H1 (cell line): ENCODE results near the gene OBSCN. TPM values are rescaled to one million over a fixed set of nuclear protein-coding genes. Genes with fewer than 3 reads are reported as not detected.

Experiments
- CTCF ChIA-PET: fragments of 300-600 bp; sonication (Branson Sonifier 250); formaldehyde crosslinking; loops from one replicate; lab custom pipeline; 2021; ENCODE audit not compliant: partially characterized antibody; lab: Charles Lee
- POLR2A ChIA-PET: fragments of 300-600 bp; sonication (Branson Sonifier 250); formaldehyde crosslinking; loops from one replicate; lab custom pipeline; 2021; ENCODE audit warnings: inconsistent platforms; ENCODE audit not compliant: partially characterized antibody; lab: Charles Lee
- DNase-seq, 2 experiments: peaks; one replicate each; pipeline versions ENCODE4 v3.0.0 to v3.0.0-alpha.2; 2010 to 2022; ENCODE audit warnings: low spot score in 2 of 2, low read depth in 1 of 2, mixed read lengths in 1 of 2
- FAIRE-seq: peaks from 2 replicates; lab custom pipeline; 2011; peaks lifted over from hg19 to GRCh38; lab: Jason Lieb, UNC
- H2AFZ ChIP-seq: 2 replicates; pipeline ENCODE4 v1.8.1; 2012; ENCODE audit warnings: low read length, inconsistent platforms
- H2AK5ac ChIP-seq: 2 replicates; pipeline ENCODE4 v1.6.1; 2013; ENCODE audit warnings: low read depth, low read length
- H2BK120ac ChIP-seq: replicated peaks from 2 replicates; pipeline ENCODE3; 2013; ENCODE audit warnings: low read depth, low read length, inconsistent platforms
- H2BK12ac ChIP-seq: 2 replicates; pipeline ENCODE4 v1.6.1; 2013; ENCODE audit warnings: low read depth, low read length
- H2BK15ac ChIP-seq: 2 replicates; pipeline ENCODE4 v1.6.1; 2013; ENCODE audit warnings: low read length
- H2BK20ac ChIP-seq: 2 replicates; pipeline ENCODE4 v1.6.1; 2013; ENCODE audit warnings: low read length
- H2BK5ac ChIP-seq: 2 replicates; pipeline ENCODE4 v1.6.1; 2013; ENCODE audit warnings: low read depth, low read length
- H3K14ac ChIP-seq: 2 replicates; pipeline ENCODE4 v1.6.1; 2013; ENCODE audit warnings: inconsistent platforms; ENCODE audit not compliant: insufficient read length
- H3K18ac ChIP-seq: 2 replicates; pipeline ENCODE4 v1.6.1; 2013; ENCODE audit warnings: low read length; ENCODE audit errors: extremely low read depth
- H3K23ac ChIP-seq: 2 replicates; pipeline ENCODE4 v1.6.1; 2013; ENCODE audit warnings: inconsistent platforms; ENCODE audit not compliant: insufficient read length
- H3K23me2 ChIP-seq: 2 replicates; pipeline ENCODE4 v1.6.1; 2013; ENCODE audit warnings: low read depth, low read length
- H3K27ac ChIP-seq: 2 replicates; pipeline ENCODE4 v1.6.1; 2011; ENCODE audit warnings: low read depth, low read length, inconsistent platforms
- H3K27me3 ChIP-seq, 4 experiments: replicated peaks in 1 of 4; 1 replicate in 1 of 4; 2 replicates in 3 of 4; pipeline versions ENCODE4 v1.6.1 to v1.8.1; 2011 to 2013; ENCODE audit warnings: low read length in 3 of 4, mild to moderate bottlenecking in 3 of 4, inconsistent platforms in 2 of 4, mixed read lengths in 2 of 4, moderate library complexity in 1 of 4; ENCODE audit not compliant: control insufficient read depth in 3 of 4, insufficient read depth in 3 of 4; ENCODE audit errors: extremely low read depth in 1 of 4
- H3K36me3 ChIP-seq, 4 experiments: 2 replicates each; pipeline versions ENCODE4 v1.6.1 to v1.8.1; 2011 to 2013; ENCODE audit warnings: mild to moderate bottlenecking in 4 of 4, low read length in 3 of 4, moderate library complexity in 2 of 4, control low read depth in 1 of 4, inconsistent platforms in 1 of 4; ENCODE audit not compliant: insufficient read depth in 4 of 4, control insufficient read depth in 2 of 4
- H3K4ac ChIP-seq: replicated peaks from 2 replicates; pipeline ENCODE3; 2013; ENCODE audit warnings: low read length, low read depth, mixed read lengths, inconsistent platforms; ENCODE audit not compliant: insufficient read length
- H3K4me1 ChIP-seq, 4 experiments: replicated peaks in 1 of 4; 1 replicate in 1 of 4; 2 replicates in 3 of 4; pipeline versions ENCODE4 v1.6.1 to v1.8.1; 2011 to 2013; ENCODE audit warnings: low read length in 3 of 4, inconsistent platforms in 2 of 4, mixed read lengths in 1 of 4; ENCODE audit not compliant: insufficient read depth in 4 of 4, control insufficient read depth in 3 of 4
- H3K4me2 ChIP-seq, 2 experiments: 2 replicates each; pipeline versions ENCODE4 v1.6.1 to v1.8.1; 2011 to 2013; ENCODE audit warnings: low read depth in 2 of 2, low read length in 2 of 2, control low read depth in 1 of 2, inconsistent platforms in 1 of 2, mild to moderate bottlenecking in 1 of 2; ENCODE audit not compliant: insufficient read depth in 1 of 2
- H3K4me3 ChIP-seq, 4 experiments: fragments of 200-600, 300-600 bp in 1 of 4; sonication (generic), shearing (Covaris generic), sonication (Bioruptor Twin) in 1 of 4; 2 replicates each; pipeline versions ENCODE4 v1.5.1 to v1.8.1; 2011 to 2016; ENCODE audit warnings: low read length in 4 of 4, low read depth in 3 of 4, control low read depth in 2 of 4, inconsistent platforms in 2 of 4, mild to moderate bottlenecking in 2 of 4, mixed read lengths in 1 of 4, moderate library complexity in 1 of 4; ENCODE audit not compliant: insufficient read depth in 2 of 4; ENCODE audit errors: extremely low read depth in 1 of 4
- H3K56ac ChIP-seq: replicated peaks from 2 replicates; pipeline ENCODE3; 2013; ENCODE audit warnings: low read depth, mild to moderate bottlenecking, mixed read lengths, low read length, inconsistent platforms; ENCODE audit not compliant: insufficient read length
- H3K79me1 ChIP-seq: 2 replicates; pipeline ENCODE4 v1.6.1; 2013; ENCODE audit warnings: low read depth, low read length, control low read depth
- H3K79me2 ChIP-seq, 2 experiments: 2 replicates each; pipeline versions ENCODE4 v1.6.1 to v1.8.1; 2012 to 2013; ENCODE audit warnings: low read length in 2 of 2, mild to moderate bottlenecking in 2 of 2, inconsistent platforms in 1 of 2; ENCODE audit not compliant: insufficient read depth in 2 of 2, control insufficient read depth in 1 of 2
- H3K9ac ChIP-seq, 4 experiments: replicated peaks in 1 of 4; 1 replicate in 1 of 4; 2 replicates in 3 of 4; pipeline versions ENCODE4 v1.6.1 to v1.8.1; 2011 to 2013; ENCODE audit warnings: low read depth in 3 of 4, low read length in 3 of 4, control low read depth in 2 of 4, mild to moderate bottlenecking in 2 of 4, moderate library complexity in 2 of 4, inconsistent platforms in 1 of 4; ENCODE audit errors: extremely low read depth in 1 of 4
- H3K9me3 ChIP-seq, 2 experiments: 2 replicates each; pipeline versions ENCODE4 v1.6.1 to v1.8.1; 2012 to 2013; ENCODE audit warnings: mild to moderate bottlenecking in 2 of 2, moderate library complexity in 2 of 2, control low read depth in 1 of 2, inconsistent platforms in 1 of 2, low read depth in 1 of 2, low read length in 1 of 2, mixed read lengths in 1 of 2; ENCODE audit not compliant: insufficient read depth in 2 of 2
- H4K20me1 ChIP-seq, 2 experiments: replicated peaks in 1 of 2; 2 replicates each; pipeline versions ENCODE3 to v1.8.1; 2011 to 2013; ENCODE audit warnings: inconsistent platforms in 2 of 2, low read length in 2 of 2, mild to moderate bottlenecking in 1 of 2; ENCODE audit not compliant: insufficient read depth in 2 of 2, control insufficient read depth in 1 of 2
- H4K5ac ChIP-seq: 2 replicates; pipeline ENCODE4 v1.6.1; 2013; ENCODE audit warnings: low read length, low read depth, mixed read lengths, inconsistent platforms; ENCODE audit not compliant: insufficient read length
- H4K8ac ChIP-seq: 2 replicates; pipeline ENCODE4 v1.8.0; 2013; ENCODE audit warnings: mild to moderate bottlenecking, moderate library complexity, low read length, inconsistent platforms; ENCODE audit not compliant: insufficient read depth; ENCODE audit errors: extremely low read depth
- H4K91ac ChIP-seq: replicated peaks from 2 replicates; pipeline ENCODE3; 2013; ENCODE audit warnings: low read length, mixed read lengths, inconsistent platforms; ENCODE audit not compliant: insufficient read length
- ATF3 ChIP-seq: IDR thresholded peaks from 2 replicates; pipeline ENCODE4 v1.6.1; 2011; ENCODE audit warnings: low read depth, mild to moderate bottlenecking, low read length; ENCODE audit not compliant: insufficient read depth
- RBBP5 ChIP-seq: IDR thresholded peaks from 2 replicates; pipeline ENCODE4 v1.7.1; 2012; ENCODE audit warnings: low read depth, mild to moderate bottlenecking, inconsistent platforms, low read length, moderate library complexity, borderline replicate concordance
- RXRA ChIP-seq: IDR thresholded peaks from 2 replicates; pipeline ENCODE4 v1.6.1; 2011; ENCODE audit warnings: low read depth, mild to moderate bottlenecking, low read length, moderate library complexity; ENCODE audit not compliant: insufficient read depth
- TAF7 ChIP-seq: optimal IDR thresholded peaks from 2 replicates; pipeline ENCODE3; 2011; ENCODE audit warnings: low read depth, mild to moderate bottlenecking, inconsistent platforms, low read length, moderate library complexity, borderline replicate concordance
- WGBS, 2 experiments: shearing (Covaris generic) in 1 of 2; methylation state at CpG; one replicate each; pipeline versions ENCODE4 v1.1.6 to v1.1.7; 2013 to 2015; ENCODE audit warnings: low lambda C conversion rate in 2 of 2, mixed read lengths in 2 of 2, inconsistent platforms in 1 of 2, low coverage in 1 of 2, missing lambda C conversion rate in 1 of 2; ENCODE audit not compliant: insufficient replicate concordance in 2 of 2, insufficient coverage in 1 of 2, insufficient read length in 1 of 2; ENCODE audit errors: extremely low coverage in 1 of 2, missing lambda C conversion rate in 1 of 2; 5-methylcytosine and 5-hydroxymethylcytosine counted together
- polyA plus RNA-seq, 7 experiments: library from polyadenylated mRNA; depleted of rRNA in 3 of 7; stranded (reverse) in 5 of 7; unstranded in 2 of 7; fragments of >200 nt in 5 of 7; fragments of 200-250 nt in 2 of 7; gene quantifications; 1 replicate in 5 of 7; 2 replicates in 1 of 7; 4 replicates in 1 of 7; pipeline versions ENCODE4 v1.2.1 to v1.2.3, GENCODE V29; 2011 to 2013; ENCODE audit warnings: missing spikeins in 2 of 7, mixed read lengths in 2 of 7
- total RNA-seq: library from RNA; stranded (reverse); fragmentation: NEBNext Ultra II Directional; extraction: Animal tissue kit (Norgen Biotek cat#: 25700); gene quantifications from 2 replicates; pipeline ENCODE4 v1.2.1, GENCODE V29; 2021

Gene OBSCN
- total and polyA plus RNA-seq, 2 of the 8 experiments (the other 6 are each of a cell fraction or from before 2014, with no cell fraction given) = 7.5 to 28.4 TPM

GRCh38 chr1:228378090-228378872 lies 170.4 kb downstream of the OBSCN start:
- Histone ChIP-seq H2BK15ac (0 out of 2 replicates have a peak overlapping the region, but pooled peaks have one; percentile 72), H3K9ac (peak overlapping the region; percentile 25 to 72 (median 67); a peak in 6 of 7 replicates), H3K18ac (peak overlapping the region; percentile 99), H4K5ac (peak overlapping the region; percentile 22), H3K36me3 (no peaks in the 10 kb centered on the region), H3K27me3 (peaks cover 2 to 26% (median 16%) of the 10 kb centered on the region in 4 experiments; a peak in 6 of 7 replicates), H3K79me2 (no peaks in the 10 kb centered on the region), H3K79me1 (no peaks in the 10 kb centered on the region), H2BK5ac (peak overlapping the region; percentile 85; the same call in 1 of the 2 replicates), H3K56ac (peak overlapping the region; percentile 54), H3K4me1 (peaks cover 0 to 10% (median 5%) of the 10 kb centered on the region in 4 experiments; a peak in 5 of 7 replicates), H3K4me2 (peak overlapping the region; percentile 51 to 96), H3K4me3 (peak overlapping the region; percentile 53 to 74 (median 71)), H2BK20ac (no peak overlapping the region; the same call in 1 of the 2 replicates), H3K23ac (no peak overlapping the region), H4K8ac (peak overlapping the region; percentile 95; the same call in 1 of the 2 replicates), H2AFZ (no peak overlapping the region), H3K9me3 (no peaks in the 10 kb centered on the region), H3K4ac (peak overlapping the region; percentile 81), H3K23me2 (peaks cover 8% of the 10 kb centered on the region; the same call in 1 of the 2 replicates), H2BK120ac (no peak overlapping the region), H3K14ac (no peak overlapping the region), H4K91ac (peak overlapping the region; percentile 95), H2BK12ac (0 out of 2 replicates have a peak overlapping the region, but pooled peaks have one; percentile 39), H4K20me1 (peaks cover 4 to 6% of the 10 kb centered on the region in 2 experiments), H2AK5ac (no peak overlapping the region; the same call in 1 of the 2 replicates), H3K27ac (no peak overlapping the region)
- ChIA-PET POLR2A (interaction anchor here (0.6 kb wide), 1 partner anchor 23 kb away, joined by 3 read pairs; no protein-coding TSS in a partner anchor), CTCF (interaction anchor here (0.9 to 1.6 kb wide), 4 partner anchors 37 to 137 kb away, joined by 3 to 4 read pairs (median 3); a partner anchor contains a TSS)
- DNase-seq (peak; percentile 70 to 95), FAIRE-seq (no peak)
- WGBS, 2 experiments = 6% methylated on average over 41 of the region's 73 CpGs; no CpG with 5 or more reads in 1 of the 2 experiments
- TF ChIP-seq TAF7 = no peak
- TF ChIP-seq RBBP5 = peak; percentile 82; the same call in 1 of the 2 replicates
- TF ChIP-seq ATF3 = no peak
- no peak for TF ChIP-seq RXRA
